Panc1 (cell line): ENCODE measurements around the gene SEL1L3. TPM values are rescaled to one million over a fixed set of nuclear protein-coding genes. Genes with fewer than 3 reads are reported as not detected.

Experiments used
- ATAC-seq: fragments of 200-7000 bp; cut with Tn5 transposase; 2 replicates; pipeline ENCODE4 v1.9.1; 2020; ENCODE audit warnings: mild to moderate bottlenecking, moderate library complexity
- BruUV-seq: library from RNA; stranded (reverse); fragments of 400-500 nt; replicated peaks from 2 replicates; lab custom pipeline; 2021; lab: Mats Ljungman, UMichigan
- CTCF ChIA-PET: fragments of 300-600 bp; sonication (Branson Sonifier 250); formaldehyde crosslinking; loops from one replicate; lab custom pipeline; 2022; ENCODE audit warnings: antibody characterized with exemption; lab: Charles Lee
- POLR2A ChIA-PET: fragments of 300-600 bp; sonication (Branson Sonifier 250); formaldehyde crosslinking; loops from one replicate; lab custom pipeline; 2022; ENCODE audit warnings: antibody characterized with exemption; lab: Charles Lee
- DNase-seq: peaks from one replicate; pipeline ENCODE4 v3.0.0-alpha.2; 2010; ENCODE audit warnings: low read depth, low spot score
- H3K27ac ChIP-seq: 2 replicates; pipeline ENCODE4 v1.5.1; 2011; ENCODE audit warnings: mild to moderate bottlenecking, low read length, inconsistent platforms
- H3K27me3 ChIP-seq: fragments of 200-500 bp; sonication (Bioruptor generic); 2 replicates; pipeline ENCODE4 v1.6.0; 2014; ENCODE audit warnings: low read length, inconsistent platforms; ENCODE audit not compliant: control insufficient read depth, insufficient read depth
- H3K36me3 ChIP-seq: fragments of 200-500 bp; sonication (Bioruptor generic); 2 replicates; pipeline ENCODE4 v1.5.1; 2014; ENCODE audit warnings: inconsistent platforms, mild to moderate bottlenecking, low read length, moderate library complexity; ENCODE audit not compliant: control insufficient read depth, insufficient read depth
- H3K4me1 ChIP-seq: 2 replicates; pipeline ENCODE4 v1.5.1; 2011; ENCODE audit warnings: inconsistent platforms, mild to moderate bottlenecking, low read length, moderate library complexity; ENCODE audit not compliant: control insufficient read depth, insufficient read depth
- H3K4me3 ChIP-seq, 2 experiments: 2 replicates each; pipeline ENCODE4 v1.5.1; 2011 to 2012; ENCODE audit warnings: low read depth in 2 of 2, low read length in 2 of 2, mild to moderate bottlenecking in 2 of 2, inconsistent platforms in 1 of 2, moderate library complexity in 1 of 2
- H3K9me3 ChIP-seq: fragments of 200-500 bp; sonication (Bioruptor generic); 2 replicates; pipeline ENCODE4 v1.5.1; 2014; ENCODE audit warnings: low read depth, mild to moderate bottlenecking, inconsistent platforms, low read length, moderate library complexity; ENCODE audit not compliant: control insufficient read depth, insufficient read depth
- POLR2AphosphoS5 ChIP-seq: IDR thresholded peaks from 2 replicates; pipeline ENCODE4 v1.6.1; 2012; ENCODE audit warnings: mild to moderate bottlenecking, low read depth, low read length, moderate library complexity
- SIN3A ChIP-seq: IDR thresholded peaks from 2 replicates; pipeline ENCODE4 v1.6.1; 2012; ENCODE audit warnings: low read depth, mild to moderate bottlenecking, low read length, moderate library complexity, borderline replicate concordance; ENCODE audit not compliant: insufficient read depth
- TCF7L2 ChIP-seq: IDR thresholded peaks from 2 replicates; pipeline ENCODE4 v1.6.1; 2011; ENCODE audit warnings: mild to moderate bottlenecking, low read depth, low read length, inconsistent platforms
- in situ Hi-C: cut with HindIII; loops from 2 replicates; pipeline ENCODE4 v1.10.0; 2016; ENCODE audit warnings: low sequenced_read_pairs, low pct_unique_long_range_greater_than_20kb
- intact Hi-C: fragments of 100-400 bp; cut with micrococcal nuclease; formaldehyde crosslinking; loops from one replicate; pipeline ENCODE4 v1.10.0; 2022; ENCODE audit not compliant: unreplicated experiment
- total RNA-seq: library from RNA; stranded (reverse); gene quantifications from one replicate; pipeline ENCODE4 v1.2.1, GENCODE V29; 2021; ENCODE audit not compliant: unreplicated experiment
- TF ChIP-seq, protein P1 (sequence below), 2 experiments: IDR thresholded peaks; 2 replicates each; pipeline ENCODE4 v1.6.1; 2011 to 2012; ENCODE audit warnings: low read depth in 2 of 2, control low read depth in 1 of 2, low read length in 1 of 2, mild to moderate bottlenecking in 1 of 2, moderate library complexity in 1 of 2; ENCODE audit not compliant: insufficient read depth in 1 of 2
- TF ChIP-seq, protein P2 (sequence below): fragments of 450-650 bp; IDR thresholded peaks from 2 replicates; pipeline ENCODE4 v1.5.1; 2017; ENCODE audit warnings: mild to moderate bottlenecking

The SEL1L3 gene
- total RNA-seq, 1 experiment from 2014 or later = 1.1 TPM

DNA sequence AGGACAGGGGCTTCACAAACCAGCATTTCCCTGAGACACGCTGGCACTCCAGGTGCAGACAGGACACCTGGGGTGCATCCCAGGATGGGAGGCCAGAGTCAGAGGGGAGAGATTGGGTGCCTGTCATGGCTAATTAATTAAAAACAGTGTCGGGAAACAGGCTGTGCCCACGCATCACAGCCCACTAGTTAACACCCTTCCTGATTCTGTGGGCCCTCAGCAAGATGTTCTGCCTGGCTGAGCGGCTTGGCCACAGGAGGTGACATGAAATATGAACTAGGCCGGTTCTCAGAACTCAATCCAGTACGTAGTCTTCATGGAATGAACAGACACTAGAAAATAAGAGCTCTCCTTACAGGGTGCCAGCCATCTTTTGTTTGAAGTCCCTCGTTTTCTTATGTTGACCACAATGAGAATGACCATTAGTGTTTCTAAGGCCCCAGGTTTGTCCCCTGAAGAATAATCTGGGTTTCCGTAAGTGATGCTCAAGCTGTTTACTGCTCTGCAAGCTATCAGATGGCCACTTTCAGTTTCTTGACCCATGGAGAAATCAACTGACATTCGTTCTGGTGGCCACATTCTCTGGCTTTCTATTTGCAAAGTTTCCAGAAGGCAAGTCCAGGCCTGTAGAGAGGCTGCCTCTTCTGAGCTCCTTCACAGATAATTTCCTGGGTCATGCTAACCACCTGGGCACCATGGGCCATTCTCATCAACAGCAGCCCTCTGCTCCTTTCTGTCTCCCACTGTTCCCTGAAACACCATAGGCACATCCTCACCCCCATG is 134.9 kb downstream of the SEL1L3 start:
- ChIA-PET POLR2A (no interaction called here), CTCF (interaction anchor here (0.7 kb wide), 1 partner anchor 17 kb away, joined by 4 read pairs; no protein-coding TSS in a partner anchor)
- H3K27me3 ChIP-seq = no peaks in the 10 kb centered on the region
- no peaks in the 10 kb centered on the region for H3K9me3 ChIP-seq
- in situ Hi-C loops (no loop called here), intact Hi-C loops (no loop called here)
- H3K4me3 ChIP-seq = no peak overlapping the region
- no peak overlapping the region for H3K27ac ChIP-seq
- TF ChIP-seq SIN3A = no peak
- TF ChIP-seq, protein P1, sequence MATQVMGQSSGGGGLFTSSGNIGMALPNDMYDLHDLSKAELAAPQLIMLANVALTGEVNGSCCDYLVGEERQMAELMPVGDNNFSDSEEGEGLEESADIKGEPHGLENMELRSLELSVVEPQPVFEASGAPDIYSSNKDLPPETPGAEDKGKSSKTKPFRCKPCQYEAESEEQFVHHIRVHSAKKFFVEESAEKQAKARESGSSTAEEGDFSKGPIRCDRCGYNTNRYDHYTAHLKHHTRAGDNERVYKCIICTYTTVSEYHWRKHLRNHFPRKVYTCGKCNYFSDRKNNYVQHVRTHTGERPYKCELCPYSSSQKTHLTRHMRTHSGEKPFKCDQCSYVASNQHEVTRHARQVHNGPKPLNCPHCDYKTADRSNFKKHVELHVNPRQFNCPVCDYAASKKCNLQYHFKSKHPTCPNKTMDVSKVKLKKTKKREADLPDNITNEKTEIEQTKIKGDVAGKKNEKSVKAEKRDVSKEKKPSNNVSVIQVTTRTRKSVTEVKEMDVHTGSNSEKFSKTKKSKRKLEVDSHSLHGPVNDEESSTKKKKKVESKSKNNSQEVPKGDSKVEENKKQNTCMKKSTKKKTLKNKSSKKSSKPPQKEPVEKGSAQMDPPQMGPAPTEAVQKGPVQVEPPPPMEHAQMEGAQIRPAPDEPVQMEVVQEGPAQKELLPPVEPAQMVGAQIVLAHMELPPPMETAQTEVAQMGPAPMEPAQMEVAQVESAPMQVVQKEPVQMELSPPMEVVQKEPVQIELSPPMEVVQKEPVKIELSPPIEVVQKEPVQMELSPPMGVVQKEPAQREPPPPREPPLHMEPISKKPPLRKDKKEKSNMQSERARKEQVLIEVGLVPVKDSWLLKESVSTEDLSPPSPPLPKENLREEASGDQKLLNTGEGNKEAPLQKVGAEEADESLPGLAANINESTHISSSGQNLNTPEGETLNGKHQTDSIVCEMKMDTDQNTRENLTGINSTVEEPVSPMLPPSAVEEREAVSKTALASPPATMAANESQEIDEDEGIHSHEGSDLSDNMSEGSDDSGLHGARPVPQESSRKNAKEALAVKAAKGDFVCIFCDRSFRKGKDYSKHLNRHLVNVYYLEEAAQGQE (IDR thresholded peaks at IDR 0.05; ENCODE audit: insufficient read depth in 1 of 2, low read depth in 2 of 2, low read length in 1 of 2) = no peak
- TF ChIP-seq TCF7L2 = no peak
- no peak for TF ChIP-seq POLR2AphosphoS5
- TF ChIP-seq, protein P2, sequence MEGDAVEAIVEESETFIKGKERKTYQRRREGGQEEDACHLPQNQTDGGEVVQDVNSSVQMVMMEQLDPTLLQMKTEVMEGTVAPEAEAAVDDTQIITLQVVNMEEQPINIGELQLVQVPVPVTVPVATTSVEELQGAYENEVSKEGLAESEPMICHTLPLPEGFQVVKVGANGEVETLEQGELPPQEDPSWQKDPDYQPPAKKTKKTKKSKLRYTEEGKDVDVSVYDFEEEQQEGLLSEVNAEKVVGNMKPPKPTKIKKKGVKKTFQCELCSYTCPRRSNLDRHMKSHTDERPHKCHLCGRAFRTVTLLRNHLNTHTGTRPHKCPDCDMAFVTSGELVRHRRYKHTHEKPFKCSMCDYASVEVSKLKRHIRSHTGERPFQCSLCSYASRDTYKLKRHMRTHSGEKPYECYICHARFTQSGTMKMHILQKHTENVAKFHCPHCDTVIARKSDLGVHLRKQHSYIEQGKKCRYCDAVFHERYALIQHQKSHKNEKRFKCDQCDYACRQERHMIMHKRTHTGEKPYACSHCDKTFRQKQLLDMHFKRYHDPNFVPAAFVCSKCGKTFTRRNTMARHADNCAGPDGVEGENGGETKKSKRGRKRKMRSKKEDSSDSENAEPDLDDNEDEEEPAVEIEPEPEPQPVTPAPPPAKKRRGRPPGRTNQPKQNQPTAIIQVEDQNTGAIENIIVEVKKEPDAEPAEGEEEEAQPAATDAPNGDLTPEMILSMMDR = no peak
- ATAC-seq (no peak), DNase-seq (no peak)
- H3K4me1 ChIP-seq = no peaks in the 10 kb centered on the region
- no peaks in the 10 kb centered on the region for H3K36me3 ChIP-seq
- BruUV-seq = no TSS peak

DNA sequence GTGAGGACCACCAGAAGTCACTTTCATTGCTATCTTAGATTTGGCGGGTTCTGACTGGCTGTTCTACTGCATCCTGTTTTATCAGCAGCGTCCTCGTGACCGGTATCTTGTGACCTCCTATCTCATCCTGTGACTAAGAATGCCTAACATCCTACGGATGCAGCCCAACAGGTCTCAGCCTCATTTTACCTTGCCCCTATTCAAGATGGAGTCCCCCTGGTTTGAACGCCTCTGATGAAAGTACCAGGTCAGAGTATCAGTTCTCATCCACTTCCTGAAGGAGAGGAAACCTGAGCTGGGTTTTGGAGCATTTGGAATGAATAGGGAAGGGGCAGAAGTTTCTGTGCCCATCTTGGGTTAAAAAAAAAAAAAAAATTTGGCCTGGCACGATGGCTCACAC is 136.9 kb downstream of the SEL1L3 start:
- no peak overlapping the region for H3K4me3 ChIP-seq
- in situ Hi-C loops (no loop called here), intact Hi-C loops (no loop called here)
- H3K27me3 ChIP-seq = no peaks in the 10 kb centered on the region
- ChIA-PET CTCF (no interaction called here), POLR2A (no interaction called here)
- no peak for ATAC-seq
- no peaks in the 10 kb centered on the region for H3K9me3 ChIP-seq
- H3K36me3 ChIP-seq = no peaks in the 10 kb centered on the region
- TF ChIP-seq, protein P2 = no peak
- TF ChIP-seq TCF7L2 = no peak
- TF ChIP-seq, protein P1 (IDR thresholded peaks at IDR 0.05; ENCODE audit: insufficient read depth in 1 of 2, low read depth in 2 of 2, low read length in 1 of 2) = no peak
- TF ChIP-seq SIN3A = no peak
- TF ChIP-seq POLR2AphosphoS5 = no peak
- no peaks in the 10 kb centered on the region for H3K4me1 ChIP-seq
- H3K27ac ChIP-seq = no peak overlapping the region
- BruUV-seq = no TSS peak
- no peak for DNase-seq
